Cardiac muscle cell (in vitro differentiated cells and primary cell): ENCODE measurements around the gene RTTN. TPM values are rescaled to one million over a fixed set of nuclear protein-coding genes. Genes with fewer than 3 reads are reported as not detected.

ENCODE experiments used
- DNase-seq, 2 donors: peaks; one replicate each; pipeline versions ENCODE4 v3.0.0 to v3.0.0-alpha.2; 2010 to 2017; ENCODE audit warnings: low read depth in 1 of 2, low spot score in 1 of 2
- H3K27ac ChIP-seq: fragments of 200-600 bp; sonication (generic); 2 replicates; pipeline ENCODE4 v1.5.1; 2016
- H3K27me3 ChIP-seq: fragments of 200-600 bp; sonication (generic); 2 replicates; pipeline ENCODE4 v1.6.0; 2016; ENCODE audit warnings: control low read depth
- H3K36me3 ChIP-seq: fragments of 200-600 bp; sonication (generic); 2 replicates; pipeline ENCODE4 v1.5.1; 2016; ENCODE audit warnings: control low read depth
- H3K4me1 ChIP-seq: fragments of 200-600 bp; sonication (generic); 2 replicates; pipeline ENCODE4 v1.8.1; 2017; ENCODE audit warnings: low read depth, mild to moderate bottlenecking, mixed run types
- H3K4me3 ChIP-seq: fragments of 200-600 bp; sonication (generic); 2 replicates; pipeline ENCODE4 v1.5.1; 2016; ENCODE audit warnings: mild to moderate bottlenecking
- H3K9me3 ChIP-seq: fragments of 200-600 bp; sonication (generic); 2 replicates; pipeline ENCODE4 v1.5.1; 2017; ENCODE audit warnings: low read depth, mild to moderate bottlenecking, control low read depth
- polyA plus RNA-seq: library from polyadenylated mRNA; unstranded; fragments of >200 nt; fragmentation: Nextera tagmentation; extraction: Ambion mirVana; gene quantifications from 2 replicates; pipeline ENCODE4 v1.2.1, GENCODE V29; 2016
- total RNA-seq: library from RNA; depleted of rRNA; stranded (reverse); fragments of >200 nt; gene quantifications from 2 replicates; pipeline ENCODE4 v1.2.3, GENCODE V29; 2016
- TF ChIP-seq, protein P1 (sequence below): IDR thresholded peaks from 2 replicates; pipeline ENCODE4 v1.5.1; 2012; ENCODE audit warnings: low read depth, mild to moderate bottlenecking, low read length

The RTTN gene
- total and polyA plus RNA-seq, 2 experiments from 2014 or later, result 4.7 to 21.7 TPM

DNA sequence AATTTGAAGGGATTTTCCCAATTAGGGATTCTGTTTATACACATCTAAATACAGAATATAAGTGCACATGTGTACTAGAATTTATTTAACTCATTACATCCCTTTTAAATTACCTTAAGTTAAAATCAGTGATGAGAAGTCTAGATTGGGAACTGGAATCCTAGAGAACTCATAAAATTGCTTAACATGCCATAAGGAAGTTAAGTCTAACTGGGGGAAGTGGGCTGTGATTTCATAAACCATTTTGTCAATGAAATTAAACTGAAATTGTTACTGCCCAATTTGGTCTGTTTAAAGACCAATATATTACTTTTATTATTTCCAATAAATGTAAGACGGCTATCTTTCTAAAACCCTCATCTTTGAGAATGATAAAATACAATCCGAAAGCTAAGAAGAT, 185.5 kb downstream of the RTTN start:
- Histone ChIP-seq H3K27ac (no peak overlapping the region), H3K36me3 (no peaks in the 10 kb centered on the region), H3K27me3 (no peaks in the 10 kb centered on the region), H3K4me3 (no peak overlapping the region), H3K4me1 (peaks cover 16% of the 10 kb centered on the region), H3K9me3 (no peaks in the 10 kb centered on the region)
- TF ChIP-seq, protein P1, sequence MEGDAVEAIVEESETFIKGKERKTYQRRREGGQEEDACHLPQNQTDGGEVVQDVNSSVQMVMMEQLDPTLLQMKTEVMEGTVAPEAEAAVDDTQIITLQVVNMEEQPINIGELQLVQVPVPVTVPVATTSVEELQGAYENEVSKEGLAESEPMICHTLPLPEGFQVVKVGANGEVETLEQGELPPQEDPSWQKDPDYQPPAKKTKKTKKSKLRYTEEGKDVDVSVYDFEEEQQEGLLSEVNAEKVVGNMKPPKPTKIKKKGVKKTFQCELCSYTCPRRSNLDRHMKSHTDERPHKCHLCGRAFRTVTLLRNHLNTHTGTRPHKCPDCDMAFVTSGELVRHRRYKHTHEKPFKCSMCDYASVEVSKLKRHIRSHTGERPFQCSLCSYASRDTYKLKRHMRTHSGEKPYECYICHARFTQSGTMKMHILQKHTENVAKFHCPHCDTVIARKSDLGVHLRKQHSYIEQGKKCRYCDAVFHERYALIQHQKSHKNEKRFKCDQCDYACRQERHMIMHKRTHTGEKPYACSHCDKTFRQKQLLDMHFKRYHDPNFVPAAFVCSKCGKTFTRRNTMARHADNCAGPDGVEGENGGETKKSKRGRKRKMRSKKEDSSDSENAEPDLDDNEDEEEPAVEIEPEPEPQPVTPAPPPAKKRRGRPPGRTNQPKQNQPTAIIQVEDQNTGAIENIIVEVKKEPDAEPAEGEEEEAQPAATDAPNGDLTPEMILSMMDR, result no peak
- DNase-seq, result no peak

DNA sequence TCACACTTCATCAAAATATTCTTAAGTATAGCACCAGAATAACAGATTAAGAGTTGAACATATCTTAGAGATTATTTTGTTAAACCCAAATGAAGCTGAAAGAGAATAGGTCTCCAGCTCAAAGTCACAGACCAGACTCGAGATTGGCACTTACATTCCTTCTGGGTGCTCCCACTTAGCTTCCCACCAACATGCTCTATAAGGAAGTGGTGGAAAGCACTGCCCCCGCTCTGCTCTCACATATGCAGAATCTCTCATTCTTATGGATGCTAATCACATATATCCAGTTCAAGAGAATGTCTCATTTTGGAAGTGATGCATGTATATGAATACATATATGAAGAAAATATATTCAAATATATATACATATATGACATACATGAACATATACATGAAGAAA, 186.4 kb downstream of the RTTN start:
- TF ChIP-seq, protein P1, result no peak
- Histone ChIP-seq H3K27ac (no peak overlapping the region), H3K36me3 (no peaks in the 10 kb centered on the region), H3K4me3 (no peak overlapping the region), H3K27me3 (no peaks in the 10 kb centered on the region), H3K9me3 (no peaks in the 10 kb centered on the region), H3K4me1 (peaks cover 16% of the 10 kb centered on the region)
- peak in 1 of 2 donors; percentile 5 for DNase-seq

DNA sequence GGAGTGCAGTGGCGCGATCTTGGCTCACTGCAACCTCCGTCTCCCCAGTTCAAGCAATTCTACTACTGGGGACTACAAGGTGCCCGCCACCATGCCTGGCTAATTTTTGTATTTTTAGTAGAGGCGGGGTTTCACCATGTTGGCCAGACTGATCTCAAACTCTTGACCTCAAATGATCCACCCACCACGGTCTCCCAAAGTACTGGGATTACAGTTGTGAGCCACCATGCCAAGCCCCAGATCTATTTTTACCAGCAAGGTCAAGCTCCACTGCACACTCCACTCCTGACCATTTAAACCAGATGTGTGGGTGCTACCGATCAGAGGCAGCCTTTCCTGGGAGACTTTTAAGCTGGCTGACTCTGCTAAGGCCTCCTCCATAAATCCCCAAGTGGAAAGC, 190.4 kb downstream of the RTTN start:
- H3K4me3 ChIP-seq, result no peak overlapping the region
- H3K27me3 ChIP-seq, result no peaks in the 10 kb centered on the region
- no peaks in the 10 kb centered on the region for H3K9me3 ChIP-seq
- H3K27ac ChIP-seq, result peak overlapping the region; percentile 49
- H3K4me1 ChIP-seq, result peaks cover 11% of the 10 kb centered on the region
- TF ChIP-seq, protein P1, result no peak
- H3K36me3 ChIP-seq, result no peaks in the 10 kb centered on the region
- DNase-seq, result peak in 1 of 2 donors; percentile 2

DNA sequence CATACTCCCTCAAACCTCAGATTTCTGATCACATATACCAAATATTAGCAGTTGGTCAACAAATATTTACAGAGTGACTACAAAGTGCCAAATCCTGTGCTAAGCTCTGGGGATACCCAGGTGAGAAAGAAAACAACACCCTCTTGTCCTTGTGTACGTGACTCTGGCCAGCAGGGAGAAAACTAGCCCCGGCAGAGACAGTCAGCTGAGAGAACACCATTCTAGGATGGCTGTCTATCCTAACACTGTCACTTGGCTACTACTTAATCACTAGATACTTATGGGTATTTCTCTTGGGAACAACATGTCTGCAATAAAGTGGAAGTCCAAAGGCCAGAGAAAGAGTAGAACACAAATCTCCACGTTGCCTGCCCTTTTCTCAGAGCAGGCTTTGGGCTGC, 199.9 kb downstream of the RTTN start:
- Histone ChIP-seq H3K4me3 (no peak overlapping the region), H3K36me3 (peaks cover 3% of the 10 kb centered on the region), H3K27me3 (no peaks in the 10 kb centered on the region), H3K27ac (no peak overlapping the region), H3K4me1 (peaks cover 5% of the 10 kb centered on the region), H3K9me3 (no peaks in the 10 kb centered on the region)
- TF ChIP-seq, protein P1, result no peak
- no peak for DNase-seq

DNA sequence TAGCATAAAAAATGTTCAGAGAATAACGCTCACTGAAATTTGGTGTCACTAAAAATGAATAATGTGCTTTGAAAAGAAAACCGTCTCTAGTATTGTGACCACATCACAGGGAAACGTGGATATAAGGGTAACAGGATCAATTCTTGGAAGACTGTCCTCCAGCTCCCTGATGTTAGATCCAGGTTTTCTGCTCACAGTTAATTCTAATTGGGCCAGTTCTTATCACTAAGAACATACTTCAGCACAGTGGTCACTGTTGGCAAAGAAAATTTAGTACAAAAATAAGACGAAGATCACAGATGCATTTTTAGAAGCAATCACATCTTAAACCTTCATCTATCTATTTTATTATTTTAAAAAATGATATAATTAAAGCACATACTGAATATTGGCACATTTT, 200.8 kb downstream of the RTTN start:
- peaks cover 5% of the 10 kb centered on the region for H3K4me1 ChIP-seq
- no peaks in the 10 kb centered on the region for H3K27me3 ChIP-seq
- no peaks in the 10 kb centered on the region for H3K9me3 ChIP-seq
- peaks cover 3% of the 10 kb centered on the region for H3K36me3 ChIP-seq
- peak in 1 of 2 donors; percentile 55 for DNase-seq
- H3K4me3 ChIP-seq, result no peak overlapping the region
- TF ChIP-seq, protein P1, result no peak
- H3K27ac ChIP-seq, result no peak overlapping the region

DNA sequence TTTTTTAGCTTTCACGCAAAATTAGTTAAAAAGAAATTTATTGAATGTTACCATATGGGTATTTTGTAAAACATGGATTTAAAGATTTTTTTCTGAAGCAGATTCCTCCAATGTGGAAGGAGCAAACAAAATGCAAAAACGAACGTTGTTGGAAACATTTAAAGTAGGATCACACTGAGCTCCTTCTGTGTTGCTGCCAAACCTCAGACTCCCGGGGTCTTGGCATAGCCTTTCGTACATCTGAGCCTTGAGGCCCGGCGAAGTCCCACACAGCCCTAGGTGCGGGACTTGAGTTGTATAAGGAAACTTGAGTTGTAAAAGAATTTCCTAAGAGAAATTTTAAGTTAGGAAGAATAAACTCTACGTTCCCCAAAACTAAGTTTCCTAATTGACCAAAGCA, 205.8 kb downstream of the RTTN start:
- Histone ChIP-seq H3K27ac (no peak overlapping the region), H3K9me3 (no peaks in the 10 kb centered on the region), H3K36me3 (peaks cover 3% of the 10 kb centered on the region), H3K27me3 (no peaks in the 10 kb centered on the region), H3K4me3 (no peak overlapping the region), H3K4me1 (peaks cover 17% of the 10 kb centered on the region)
- DNase-seq, result no peak
- TF ChIP-seq, protein P1, result no peak
